GM21737 (cell line): ENCODE measurements around the gene NEFH.
"Not testable (repeated sequence)": the region's sequence is repeated elsewhere in the genome, so short reads cannot be mapped to it uniquely, and the experiment has no call there.

Experiments
- ATAC-seq: cut with Tn5 transposase; IDR thresholded peaks from one replicate; pipeline ENCODE4 v1.9.1; 2021; ENCODE audit warnings: mild to moderate bottlenecking, moderate library complexity; ENCODE audit not compliant: unreplicated experiment

The NEFH gene

GRCh38 chr22:29479417-29480261 is at the start of gene NEFH:
TSS of gene NEFH (plus strand) at chr22:29480218. CDS start at chr22:29480263, 45 bp downstream.
- ATAC-seq: no peak

GRCh38 chr22:29431986-29432385 is 48.0 kb upstream of the NEFH start:
- ATAC-seq: no peak

GRCh38 chr22:29433856-29434255 is 46.2 kb upstream of the NEFH start:
- no peak for ATAC-seq

- no peak for ATAC-seq
These were observed 45.7 kb upstream of the NEFH start for GRCh38 chr22:29434288-29434687.

GRCh38 chr22:29435236-29436136 is 44.5 kb upstream of the NEFH start:
- no peak for ATAC-seq

GRCh38 chr22:29438283-29438682 is 41.7 kb upstream of the NEFH start, which contains the start of gene RFPL1:
TSS of gene RFPL1 (plus strand) at chr22:29438583.
- ATAC-seq: not testable (repeated sequence)

GRCh38 chr22:29442976-29443375 is 37.0 kb upstream of the NEFH start:
- ATAC-seq: no peak

GRCh38 chr22:29443452-29443851 is 36.6 kb upstream of the NEFH start:
- ATAC-seq: no peak

- no peak for ATAC-seq
These were observed 35.9 kb upstream of the NEFH start for GRCh38 chr22:29443861-29444792.

- ATAC-seq: no peak
These were observed 34.5 kb upstream of the NEFH start for GRCh38 chr22:29445508-29445907.

- ATAC-seq: no peak
These were observed 32.1 kb upstream of the NEFH start for GRCh38 chr22:29447906-29448305.

- no peak for ATAC-seq
These were observed 30.6 kb upstream of the NEFH start for GRCh38 chr22:29449296-29449875.

- no peak for ATAC-seq
These were observed 29.8 kb upstream of the NEFH start for GRCh38 chr22:29450222-29450621.

GRCh38 chr22:29451863-29452262 is 28.2 kb upstream of the NEFH start:
- no peak for ATAC-seq

- no peak for ATAC-seq
These were observed 25.7 kb upstream of the NEFH start for GRCh38 chr22:29454276-29454675.

- no peak for ATAC-seq
These were observed 23.8 kb upstream of the NEFH start for GRCh38 chr22:29456211-29456671.

GRCh38 chr22:29457730-29458129 is 22.3 kb upstream of the NEFH start:
- no peak for ATAC-seq

- ATAC-seq: no peak
These were observed 21.5 kb upstream of the NEFH start for GRCh38 chr22:29458551-29458950.

GRCh38 chr22:29459773-29460172 is 20.2 kb upstream of the NEFH start:
- ATAC-seq: no peak

GRCh38 chr22:29461263-29461662 is 18.8 kb upstream of the NEFH start:
- ATAC-seq: no peak
